Right kidney (tissue), 1 donor: ENCODE data around the gene MAN2A2.
"Not testable (repeated sequence)": the region's sequence is repeated elsewhere in the genome, so short reads cannot be mapped to it uniquely, and the experiment has no call there.

ENCODE experiments used
- DNase-seq: peaks from one replicate; pipeline ENCODE4 v3.0.0-alpha.2; 2016

MAN2A2 gene

GRCh38 chr15:90883976-90884718, 19.0 kb upstream of the MAN2A2 start, which contains the start of gene FES:
Gene FES (plus strand): TSS chr15:90884504. CDS start chr15:90885046, 542 bp downstream.
- DNase-seq, result peak; percentile 74

GRCh38 chr15:90884719-90885431, 18.2 kb upstream of the MAN2A2 start:
- DNase-seq, result no peak

- DNase-seq, result peak; percentile 71
Observed at GRCh38 chr15:90885432-90886290, 17.4 kb upstream of the MAN2A2 start.

- DNase-seq, result no peak
Observed at GRCh38 chr15:90886291-90886614, 16.8 kb upstream of the MAN2A2 start.

GRCh38 chr15:90887037-90887481, 16.0 kb upstream of the MAN2A2 start:
- DNase-seq, result no peak

GRCh38 chr15:90889313-90889730, 13.8 kb upstream of the MAN2A2 start:
- no peak for DNase-seq

- DNase-seq, result no peak
Observed at GRCh38 chr15:90889736-90890456, 13.2 kb upstream of the MAN2A2 start.

- DNase-seq, result no peak
Observed at GRCh38 chr15:90890839-90891238, 12.3 kb upstream of the MAN2A2 start.

GRCh38 chr15:90891346-90891949, 11.7 kb upstream of the MAN2A2 start:
- no peak for DNase-seq

GRCh38 chr15:90892023-90892422, 11.1 kb upstream of the MAN2A2 start:
- DNase-seq, result no peak

- DNase-seq, result no peak
Observed at GRCh38 chr15:90892498-90893174, 10.5 kb upstream of the MAN2A2 start.

- no peak for DNase-seq
Observed at GRCh38 chr15:90893175-90894090, 9.7 kb upstream of the MAN2A2 start.

GRCh38 chr15:90895571-90896117, 7.5 kb upstream of the MAN2A2 start:
- no peak for DNase-seq

- DNase-seq, result not testable (repeated sequence)
Observed at GRCh38 chr15:90897131-90897655, 5.9 kb upstream of the MAN2A2 start.

GRCh38 chr15:90901175-90902039, 1.7 kb upstream of the MAN2A2 start:
- DNase-seq, result no peak

- DNase-seq, result peak; percentile 96
Observed at GRCh38 chr15:90902040-90902839, 862 bp upstream of the MAN2A2 start.

- DNase-seq, result no peak
Observed at GRCh38 chr15:90903733-90904536, 833 bp downstream of the MAN2A2 start.
